ENCODE measurements around the gene COL11A2. TPM values are rescaled to one million over a fixed set of nuclear protein-coding genes. Genes with fewer than 3 reads are reported as not detected.

COL11A2 gene
- total RNA-seq, 1 experiment from 2014 or later, result 3.7 TPM

DNA sequence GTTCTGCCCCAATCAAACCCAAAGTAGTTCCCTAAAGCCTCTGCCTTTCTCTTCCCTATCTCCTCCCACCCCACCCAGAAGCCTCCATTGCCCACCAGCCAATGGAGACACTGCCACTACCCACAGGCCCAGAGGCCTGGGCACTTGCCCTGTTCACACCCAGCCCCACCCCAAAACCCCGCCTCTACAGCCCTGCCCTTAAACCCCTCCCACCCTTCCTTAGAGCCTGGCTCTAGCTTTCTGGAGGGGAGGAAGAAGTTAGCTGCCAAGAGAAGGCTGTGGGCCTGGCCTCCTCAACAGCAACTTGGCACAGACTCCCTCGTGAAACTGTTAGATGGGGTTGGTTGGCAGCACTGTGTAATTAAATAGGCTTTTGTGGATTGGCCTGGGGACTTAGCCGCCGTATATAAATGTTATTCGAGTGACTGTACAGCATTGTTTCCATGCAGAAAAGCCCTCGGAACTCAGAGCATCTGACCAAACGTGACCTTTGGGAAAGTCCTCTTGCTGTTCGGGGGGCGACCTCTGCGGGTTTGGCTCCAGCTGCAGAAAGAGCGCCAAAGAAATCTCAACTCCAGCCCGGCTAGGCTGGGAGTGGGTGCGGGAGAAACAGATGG is 31.4 kb downstream of the COL11A2 start (continued):
- TF ChIP-seq, protein P1, sequence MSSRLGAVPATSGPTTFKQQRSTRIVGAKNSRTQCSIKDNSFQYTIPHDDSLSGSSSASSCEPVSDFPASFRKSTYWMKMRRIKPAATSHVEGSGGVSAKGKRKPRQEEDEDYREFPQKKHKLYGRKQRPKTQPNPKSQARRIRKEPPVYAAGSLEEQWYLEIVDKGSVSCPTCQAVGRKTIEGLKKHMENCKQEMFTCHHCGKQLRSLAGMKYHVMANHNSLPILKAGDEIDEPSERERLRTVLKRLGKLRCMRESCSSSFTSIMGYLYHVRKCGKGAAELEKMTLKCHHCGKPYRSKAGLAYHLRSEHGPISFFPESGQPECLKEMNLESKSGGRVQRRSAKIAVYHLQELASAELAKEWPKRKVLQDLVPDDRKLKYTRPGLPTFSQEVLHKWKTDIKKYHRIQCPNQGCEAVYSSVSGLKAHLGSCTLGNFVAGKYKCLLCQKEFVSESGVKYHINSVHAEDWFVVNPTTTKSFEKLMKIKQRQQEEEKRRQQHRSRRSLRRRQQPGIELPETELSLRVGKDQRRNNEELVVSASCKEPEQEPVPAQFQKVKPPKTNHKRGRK (CRISPR knock-in tag; IDR thresholded peaks at IDR 0.05; ENCODE audit: borderline replicate concordance), result no peak

DNA sequence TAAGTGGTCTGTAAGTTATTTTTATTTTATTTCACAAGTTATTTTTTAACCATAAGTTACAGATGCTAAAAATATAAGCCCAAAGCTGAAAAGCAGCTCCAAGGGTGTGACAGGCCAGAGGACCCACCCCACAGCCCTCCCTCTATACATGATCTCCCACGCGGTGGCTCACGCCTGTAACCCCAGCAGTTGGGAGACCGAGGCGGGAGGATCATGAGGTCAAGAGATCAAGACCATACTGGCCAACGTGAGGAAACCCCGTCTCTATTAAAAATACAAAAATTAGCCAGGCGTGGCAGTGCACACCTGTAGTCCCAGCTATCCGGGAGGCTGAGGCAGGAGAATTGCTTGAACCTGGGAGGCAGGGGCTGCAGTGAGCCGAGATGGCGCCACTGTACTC is 32.2 kb downstream of the COL11A2 start:
- ATAC-seq (no peak), DNase-seq (ENCODE audit: low spot score) (no peak)
- CTCF ChIA-PET, result interaction anchor here (1.0 to 7.1 kb wide), 12 partner anchors 10 to 175 kb away, joined by 4 to 55 read pairs (median 11); partner anchors contain the start of gene B3GALT4
- no peaks in the 10 kb centered on the region for H3K36me3 Mint-ChIP-seq
- H3K4me3 Mint-ChIP-seq, result no peak overlapping the region
- H3K27me3 Mint-ChIP-seq (ENCODE audit: low read depth), result peaks cover 25% of the 10 kb centered on the region
- TF ChIP-seq FOXP1 (CRISPR knock-in tag; IDR thresholded peaks at IDR 0.05; ENCODE audit: borderline replicate concordance) (no peak), NR1H2 (CRISPR knock-in tag; IDR thresholded peaks at IDR 0.05) (no peak)
- H3K27ac Mint-ChIP-seq, result no peak overlapping the region
- H3K9me3 Mint-ChIP-seq, result no peaks in the 10 kb centered on the region
- peaks cover 22% of the 10 kb centered on the region for H3K4me1 Mint-ChIP-seq
- POLR2A ChIA-PET, result no interaction called here

DNA sequence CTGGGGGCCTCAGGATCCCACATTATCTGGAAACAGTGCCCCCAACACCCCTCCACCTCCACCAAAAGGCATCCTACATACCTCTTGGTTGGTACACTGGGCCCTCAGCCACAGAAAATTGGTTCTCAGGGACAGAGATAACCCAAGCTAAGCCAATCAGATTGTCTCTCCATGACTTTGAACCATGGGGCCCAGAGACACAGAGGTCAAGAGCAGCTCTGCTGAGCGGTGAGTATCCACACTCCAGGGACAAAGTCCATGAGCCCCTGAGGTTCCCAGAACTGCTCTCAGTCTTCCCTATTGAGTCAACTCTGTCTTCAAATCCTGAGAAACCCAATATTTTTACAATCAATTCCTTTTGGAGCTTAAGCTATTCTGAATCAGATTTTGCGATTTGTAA is 35.3 kb downstream of the COL11A2 start:
- ChIA-PET CTCF (interaction anchor here (0.6 to 2.0 kb wide), 5 partner anchors 9 to 91 kb away, joined by 3 to 7 read pairs (median 4); partner anchors contain the start of gene HSD17B8), POLR2A (interaction anchor here (0.6 kb wide), 1 partner anchor 178 kb away, joined by 3 read pairs; no protein-coding TSS in a partner anchor)
- ATAC-seq (no peak), DNase-seq (ENCODE audit: low spot score) (no peak)
- Mint-ChIP-seq H3K36me3 (peaks cover 8% of the 10 kb centered on the region), H3K27me3 (ENCODE audit: low read depth) (peaks cover 22% of the 10 kb centered on the region), H3K4me1 (peaks cover 14% of the 10 kb centered on the region), H3K9me3 (peaks cover 8% of the 10 kb centered on the region), H3K4me3 (no peak overlapping the region), H3K27ac (no peak overlapping the region)
- TF ChIP-seq, protein P1 (CRISPR knock-in tag; IDR thresholded peaks at IDR 0.05; ENCODE audit: borderline replicate concordance), result no peak
- TF ChIP-seq, protein P2, sequence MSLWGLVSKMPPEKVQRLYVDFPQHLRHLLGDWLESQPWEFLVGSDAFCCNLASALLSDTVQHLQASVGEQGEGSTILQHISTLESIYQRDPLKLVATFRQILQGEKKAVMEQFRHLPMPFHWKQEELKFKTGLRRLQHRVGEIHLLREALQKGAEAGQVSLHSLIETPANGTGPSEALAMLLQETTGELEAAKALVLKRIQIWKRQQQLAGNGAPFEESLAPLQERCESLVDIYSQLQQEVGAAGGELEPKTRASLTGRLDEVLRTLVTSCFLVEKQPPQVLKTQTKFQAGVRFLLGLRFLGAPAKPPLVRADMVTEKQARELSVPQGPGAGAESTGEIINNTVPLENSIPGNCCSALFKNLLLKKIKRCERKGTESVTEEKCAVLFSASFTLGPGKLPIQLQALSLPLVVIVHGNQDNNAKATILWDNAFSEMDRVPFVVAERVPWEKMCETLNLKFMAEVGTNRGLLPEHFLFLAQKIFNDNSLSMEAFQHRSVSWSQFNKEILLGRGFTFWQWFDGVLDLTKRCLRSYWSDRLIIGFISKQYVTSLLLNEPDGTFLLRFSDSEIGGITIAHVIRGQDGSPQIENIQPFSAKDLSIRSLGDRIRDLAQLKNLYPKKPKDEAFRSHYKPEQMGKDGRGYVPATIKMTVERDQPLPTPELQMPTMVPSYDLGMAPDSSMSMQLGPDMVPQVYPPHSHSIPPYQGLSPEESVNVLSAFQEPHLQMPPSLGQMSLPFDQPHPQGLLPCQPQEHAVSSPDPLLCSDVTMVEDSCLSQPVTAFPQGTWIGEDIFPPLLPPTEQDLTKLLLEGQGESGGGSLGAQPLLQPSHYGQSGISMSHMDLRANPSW (CRISPR knock-in tag; conservative IDR thresholded peaks at IDR 0.05; ENCODE audit: low read depth), result no peak
- TF ChIP-seq OVOL2 (CRISPR knock-in tag; IDR thresholded peaks at IDR 0.05; ENCODE audit: borderline replicate concordance) (no peak), ZNF671 (CRISPR knock-in tag; IDR thresholded peaks at IDR 0.05) (no peak), ZNF423 (CRISPR knock-in tag; IDR thresholded peaks at IDR 0.05) (no peak), NFYB (CRISPR knock-in tag; conservative IDR thresholded peaks at IDR 0.05; ENCODE audit: low read depth) (no peak), ZNF317 (CRISPR knock-in tag; IDR thresholded peaks at IDR 0.05; ENCODE audit: borderline replicate concordance, low read depth) (no peak), CREB1 (CRISPR knock-in tag; IDR thresholded peaks at IDR 0.05) (no peak)
- TF ChIP-seq, protein P3, sequence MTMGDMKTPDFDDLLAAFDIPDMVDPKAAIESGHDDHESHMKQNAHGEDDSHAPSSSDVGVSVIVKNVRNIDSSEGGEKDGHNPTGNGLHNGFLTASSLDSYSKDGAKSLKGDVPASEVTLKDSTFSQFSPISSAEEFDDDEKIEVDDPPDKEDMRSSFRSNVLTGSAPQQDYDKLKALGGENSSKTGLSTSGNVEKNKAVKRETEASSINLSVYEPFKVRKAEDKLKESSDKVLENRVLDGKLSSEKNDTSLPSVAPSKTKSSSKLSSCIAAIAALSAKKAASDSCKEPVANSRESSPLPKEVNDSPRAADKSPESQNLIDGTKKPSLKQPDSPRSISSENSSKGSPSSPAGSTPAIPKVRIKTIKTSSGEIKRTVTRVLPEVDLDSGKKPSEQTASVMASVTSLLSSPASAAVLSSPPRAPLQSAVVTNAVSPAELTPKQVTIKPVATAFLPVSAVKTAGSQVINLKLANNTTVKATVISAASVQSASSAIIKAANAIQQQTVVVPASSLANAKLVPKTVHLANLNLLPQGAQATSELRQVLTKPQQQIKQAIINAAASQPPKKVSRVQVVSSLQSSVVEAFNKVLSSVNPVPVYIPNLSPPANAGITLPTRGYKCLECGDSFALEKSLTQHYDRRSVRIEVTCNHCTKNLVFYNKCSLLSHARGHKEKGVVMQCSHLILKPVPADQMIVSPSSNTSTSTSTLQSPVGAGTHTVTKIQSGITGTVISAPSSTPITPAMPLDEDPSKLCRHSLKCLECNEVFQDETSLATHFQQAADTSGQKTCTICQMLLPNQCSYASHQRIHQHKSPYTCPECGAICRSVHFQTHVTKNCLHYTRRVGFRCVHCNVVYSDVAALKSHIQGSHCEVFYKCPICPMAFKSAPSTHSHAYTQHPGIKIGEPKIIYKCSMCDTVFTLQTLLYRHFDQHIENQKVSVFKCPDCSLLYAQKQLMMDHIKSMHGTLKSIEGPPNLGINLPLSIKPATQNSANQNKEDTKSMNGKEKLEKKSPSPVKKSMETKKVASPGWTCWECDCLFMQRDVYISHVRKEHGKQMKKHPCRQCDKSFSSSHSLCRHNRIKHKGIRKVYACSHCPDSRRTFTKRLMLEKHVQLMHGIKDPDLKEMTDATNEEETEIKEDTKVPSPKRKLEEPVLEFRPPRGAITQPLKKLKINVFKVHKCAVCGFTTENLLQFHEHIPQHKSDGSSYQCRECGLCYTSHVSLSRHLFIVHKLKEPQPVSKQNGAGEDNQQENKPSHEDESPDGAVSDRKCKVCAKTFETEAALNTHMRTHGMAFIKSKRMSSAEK (CRISPR knock-in tag; IDR thresholded peaks at IDR 0.05; ENCODE audit: borderline replicate concordance), result no peak
- TF ChIP-seq, protein P4, sequence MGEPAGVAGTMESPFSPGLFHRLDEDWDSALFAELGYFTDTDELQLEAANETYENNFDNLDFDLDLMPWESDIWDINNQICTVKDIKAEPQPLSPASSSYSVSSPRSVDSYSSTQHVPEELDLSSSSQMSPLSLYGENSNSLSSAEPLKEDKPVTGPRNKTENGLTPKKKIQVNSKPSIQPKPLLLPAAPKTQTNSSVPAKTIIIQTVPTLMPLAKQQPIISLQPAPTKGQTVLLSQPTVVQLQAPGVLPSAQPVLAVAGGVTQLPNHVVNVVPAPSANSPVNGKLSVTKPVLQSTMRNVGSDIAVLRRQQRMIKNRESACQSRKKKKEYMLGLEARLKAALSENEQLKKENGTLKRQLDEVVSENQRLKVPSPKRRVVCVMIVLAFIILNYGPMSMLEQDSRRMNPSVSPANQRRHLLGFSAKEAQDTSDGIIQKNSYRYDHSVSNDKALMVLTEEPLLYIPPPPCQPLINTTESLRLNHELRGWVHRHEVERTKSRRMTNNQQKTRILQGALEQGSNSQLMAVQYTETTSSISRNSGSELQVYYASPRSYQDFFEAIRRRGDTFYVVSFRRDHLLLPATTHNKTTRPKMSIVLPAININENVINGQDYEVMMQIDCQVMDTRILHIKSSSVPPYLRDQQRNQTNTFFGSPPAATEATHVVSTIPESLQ (CRISPR knock-in tag; IDR thresholded peaks at IDR 0.05), result no peak
- TF ChIP-seq, protein P5, sequence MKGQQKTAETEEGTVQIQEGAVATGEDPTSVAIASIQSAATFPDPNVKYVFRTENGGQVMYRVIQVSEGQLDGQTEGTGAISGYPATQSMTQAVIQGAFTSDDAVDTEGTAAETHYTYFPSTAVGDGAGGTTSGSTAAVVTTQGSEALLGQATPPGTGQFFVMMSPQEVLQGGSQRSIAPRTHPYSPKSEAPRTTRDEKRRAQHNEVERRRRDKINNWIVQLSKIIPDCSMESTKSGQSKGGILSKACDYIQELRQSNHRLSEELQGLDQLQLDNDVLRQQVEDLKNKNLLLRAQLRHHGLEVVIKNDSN (CRISPR knock-in tag; IDR thresholded peaks at IDR 0.05), result no peak
- TF ChIP-seq, protein P6, sequence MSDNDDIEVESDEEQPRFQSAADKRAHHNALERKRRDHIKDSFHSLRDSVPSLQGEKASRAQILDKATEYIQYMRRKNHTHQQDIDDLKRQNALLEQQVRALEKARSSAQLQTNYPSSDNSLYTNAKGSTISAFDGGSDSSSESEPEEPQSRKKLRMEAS (CRISPR knock-in tag; IDR thresholded peaks at IDR 0.05), result no peak
- TF ChIP-seq, protein P7, sequence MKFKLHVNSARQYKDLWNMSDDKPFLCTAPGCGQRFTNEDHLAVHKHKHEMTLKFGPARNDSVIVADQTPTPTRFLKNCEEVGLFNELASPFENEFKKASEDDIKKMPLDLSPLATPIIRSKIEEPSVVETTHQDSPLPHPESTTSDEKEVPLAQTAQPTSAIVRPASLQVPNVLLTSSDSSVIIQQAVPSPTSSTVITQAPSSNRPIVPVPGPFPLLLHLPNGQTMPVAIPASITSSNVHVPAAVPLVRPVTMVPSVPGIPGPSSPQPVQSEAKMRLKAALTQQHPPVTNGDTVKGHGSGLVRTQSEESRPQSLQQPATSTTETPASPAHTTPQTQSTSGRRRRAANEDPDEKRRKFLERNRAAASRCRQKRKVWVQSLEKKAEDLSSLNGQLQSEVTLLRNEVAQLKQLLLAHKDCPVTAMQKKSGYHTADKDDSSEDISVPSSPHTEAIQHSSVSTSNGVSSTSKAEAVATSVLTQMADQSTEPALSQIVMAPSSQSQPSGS (CRISPR knock-in tag; IDR thresholded peaks at IDR 0.05; ENCODE audit: borderline replicate concordance, low read depth), result no peak
